SU-DHL-6 (cell line): ENCODE results near the gene GOLPH3.

Experiments used
- CTCF ChIP-seq: fragments of 200-600 bp; sonication (generic); IDR thresholded peaks from one replicate; pipeline ENCODE4 v1.5.1; 2017; ENCODE audit warnings: antibody characterized with exemption, mild to moderate bottlenecking, low read length, moderate library complexity; ENCODE audit not compliant: insufficient read depth, poor library complexity, severe bottlenecking
- EZH2phosphoT487 ChIP-seq: fragments of 200-600 bp; sonication (generic), shearing (Covaris generic); conservative IDR thresholded peaks from 2 replicates; pipeline ENCODE4 v1.6.1; 2018; ENCODE audit warnings: mild to moderate bottlenecking, antibody characterized with exemption, low read length, moderate library complexity, mixed read lengths

GRCh38 chr5:32129074-32129598 lies 45.0 kb downstream of the GOLPH3 start:
- TF ChIP-seq CTCF (no peak), EZH2phosphoT487 (no peak)
